GM21526 (cell line): ENCODE data around the gene CTXND2.

Source experiments
- ATAC-seq: cut with Tn5 transposase; IDR thresholded peaks from one replicate; pipeline ENCODE4 v1.9.1; 2021; ENCODE audit warnings: moderate library complexity; ENCODE audit not compliant: unreplicated experiment, low FRiP score

Gene CTXND2

DNA sequence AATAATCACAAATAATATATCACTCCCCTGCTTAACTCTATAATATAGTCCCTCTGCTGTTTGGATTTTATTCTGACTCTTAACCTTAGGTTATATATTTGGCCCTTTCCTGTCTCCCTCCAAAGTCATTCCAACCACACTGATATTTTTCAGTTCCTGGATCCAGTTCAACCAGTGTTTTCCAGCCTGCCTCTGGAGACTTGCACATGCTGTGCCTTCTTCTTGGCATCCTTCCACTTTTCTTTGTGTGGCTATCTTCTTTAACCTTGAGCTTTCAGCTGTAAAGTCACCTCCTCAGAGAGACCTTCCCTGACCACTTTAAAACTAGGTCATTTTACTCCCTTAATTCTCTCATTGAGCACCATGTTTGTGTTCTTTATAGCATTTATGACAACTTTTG lies 68.3 kb downstream of the CTXND2 start:
- ATAC-seq, result no peak

DNA sequence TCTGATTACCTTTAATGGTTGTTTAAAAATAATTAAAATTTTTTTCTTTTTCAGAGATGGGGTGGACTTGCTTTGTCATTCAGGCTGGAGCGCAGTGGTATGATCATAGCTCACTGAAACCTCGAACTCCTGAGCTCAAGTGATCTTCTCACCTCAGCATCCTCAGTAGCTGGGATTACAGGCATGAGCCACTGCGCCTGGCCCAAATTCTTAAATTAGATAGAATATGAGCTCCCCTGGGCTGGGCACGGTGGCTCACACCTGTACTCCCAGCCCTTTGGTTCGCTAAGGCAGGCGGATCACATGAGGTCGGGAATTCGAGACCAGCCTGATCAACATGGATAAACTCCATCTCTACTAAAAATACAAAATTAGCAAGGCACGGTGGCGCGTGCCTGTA lies 70.7 kb downstream of the CTXND2 start:
- no peak for ATAC-seq

DNA sequence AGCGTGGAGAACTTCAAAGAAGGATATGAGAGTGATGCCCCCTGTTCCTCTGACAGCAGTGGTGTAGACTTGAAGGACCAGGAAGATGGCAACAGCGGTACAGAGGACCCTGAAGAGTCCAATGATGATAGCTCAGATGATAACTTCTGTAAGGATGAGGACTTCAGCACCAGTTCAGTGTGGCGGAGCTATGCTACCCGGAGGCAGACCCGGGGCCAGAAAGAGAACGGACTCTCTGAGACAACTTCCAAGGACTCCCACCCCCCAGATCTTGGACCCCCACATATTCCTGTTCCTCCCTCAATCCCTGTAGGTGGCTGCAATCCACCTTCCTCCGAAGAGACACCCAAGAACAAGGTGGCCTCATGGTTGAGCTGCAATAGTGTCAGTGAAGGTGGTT lies 73.7 kb downstream of the CTXND2 start:
- ATAC-seq, result no peak

DNA sequence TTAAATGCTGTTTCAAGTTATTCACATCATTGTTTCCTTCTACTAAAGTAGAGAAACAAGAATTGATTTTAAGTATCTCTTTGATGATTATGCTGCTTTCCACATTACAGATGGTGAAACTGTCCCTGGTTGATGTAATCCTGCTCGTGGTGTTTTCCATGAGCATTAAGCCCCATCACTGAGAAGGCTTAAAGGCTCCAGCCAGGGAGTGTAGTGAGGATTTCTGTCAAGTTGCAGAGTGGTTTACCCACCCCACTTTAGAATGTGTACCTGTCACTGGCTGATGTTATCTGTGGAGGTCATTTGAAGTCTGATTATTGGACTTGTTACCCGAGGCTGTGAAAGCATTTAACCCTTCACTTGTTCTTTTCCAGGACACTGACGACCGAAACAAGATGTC lies 74.8 kb downstream of the CTXND2 start:
- no peak for ATAC-seq
